Kidney tubule cell (primary cell): ENCODE measurements around the gene SCN1B.
"Not testable (repeated sequence)": the region's sequence is repeated elsewhere in the genome, so short reads cannot be mapped to it uniquely, and the experiment has no call there.

Source experiments
- DNase-seq: peaks from one replicate; pipeline ENCODE4 v3.0.0-alpha.2; 2018; ENCODE audit warnings: low spot score

Gene SCN1B

DNA sequence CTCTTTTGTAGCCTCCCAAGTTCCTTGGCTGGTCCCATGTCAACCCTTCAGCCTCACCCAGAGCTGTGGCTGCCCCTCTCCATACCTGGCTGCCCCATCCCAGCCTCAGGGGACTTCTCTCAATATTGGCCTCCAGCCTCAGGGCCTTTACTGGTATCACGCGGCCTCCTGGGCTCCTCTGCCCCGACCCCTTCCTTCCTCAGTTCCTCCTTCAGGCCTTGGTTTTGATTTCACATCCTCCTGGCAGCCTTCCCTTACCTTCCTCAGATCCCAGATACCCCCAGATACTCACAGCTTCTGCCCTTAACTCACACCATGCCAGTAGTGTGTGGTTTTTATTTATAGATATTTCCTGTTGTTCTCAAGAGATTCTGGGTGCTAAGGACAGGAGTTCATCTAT, 12.8 kb upstream of the SCN1B start:
- no peak for DNase-seq

DNA sequence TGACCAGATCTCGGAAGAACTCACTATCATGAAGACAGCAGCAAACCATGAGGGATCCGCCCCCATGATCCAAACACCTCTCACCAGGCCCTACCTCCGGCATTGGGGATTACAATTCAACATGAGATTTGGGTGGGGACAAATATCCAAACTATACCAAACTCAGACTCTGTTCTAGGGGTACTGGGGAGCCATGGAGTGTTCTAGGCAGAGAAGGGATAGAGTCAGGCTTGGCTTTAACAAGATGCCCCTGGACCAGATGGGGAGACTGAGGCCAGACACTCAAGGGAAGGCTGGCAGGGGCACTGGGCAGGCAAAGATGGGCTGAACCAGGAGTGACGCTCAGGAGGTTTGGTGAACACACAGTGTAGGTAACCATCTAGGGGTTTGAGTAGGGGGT, 11.9 kb upstream of the SCN1B start:
- no peak for DNase-seq

DNA sequence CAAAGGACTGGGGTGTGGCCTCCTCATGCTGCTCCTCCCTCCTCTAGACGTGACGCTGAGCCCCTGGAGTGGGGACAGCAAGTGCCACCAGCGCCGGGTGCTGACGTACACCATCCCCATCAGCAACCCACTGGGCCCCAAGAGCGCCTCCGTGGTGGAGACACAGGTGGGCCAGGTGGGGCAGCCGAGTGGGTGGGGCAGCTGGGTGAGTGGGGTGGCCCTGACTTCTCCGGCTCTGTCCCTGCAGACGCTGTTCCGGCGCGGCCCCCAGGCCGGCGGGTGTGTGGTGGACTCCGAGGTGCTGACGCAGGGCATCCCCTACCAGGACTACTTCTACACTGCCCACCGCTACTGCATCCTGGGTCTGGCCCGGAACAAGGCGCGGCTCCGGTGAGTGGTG, 11.1 kb upstream of the SCN1B start:
- no peak for DNase-seq

DNA sequence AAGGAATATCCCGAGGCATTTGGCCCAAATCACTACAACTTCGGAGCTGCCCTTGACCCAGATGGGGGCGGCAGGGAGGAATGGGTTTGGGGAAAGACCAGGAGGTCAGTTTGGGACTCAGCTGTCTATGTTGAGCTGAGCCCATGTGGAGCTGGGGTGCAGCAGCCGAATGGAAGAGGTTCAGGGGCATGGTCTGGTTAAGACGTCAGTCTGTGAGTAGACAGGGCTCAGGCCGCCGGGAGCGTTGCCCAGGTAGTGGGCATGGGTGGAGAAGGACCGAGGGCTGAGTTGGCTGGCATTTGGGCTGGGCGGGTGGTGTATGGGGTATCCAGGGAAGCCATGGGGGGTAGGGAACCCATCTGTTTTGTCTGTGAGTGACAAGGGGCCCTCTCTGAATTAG, 9.3 kb upstream of the SCN1B start:
- DNase-seq, result no peak

DNA sequence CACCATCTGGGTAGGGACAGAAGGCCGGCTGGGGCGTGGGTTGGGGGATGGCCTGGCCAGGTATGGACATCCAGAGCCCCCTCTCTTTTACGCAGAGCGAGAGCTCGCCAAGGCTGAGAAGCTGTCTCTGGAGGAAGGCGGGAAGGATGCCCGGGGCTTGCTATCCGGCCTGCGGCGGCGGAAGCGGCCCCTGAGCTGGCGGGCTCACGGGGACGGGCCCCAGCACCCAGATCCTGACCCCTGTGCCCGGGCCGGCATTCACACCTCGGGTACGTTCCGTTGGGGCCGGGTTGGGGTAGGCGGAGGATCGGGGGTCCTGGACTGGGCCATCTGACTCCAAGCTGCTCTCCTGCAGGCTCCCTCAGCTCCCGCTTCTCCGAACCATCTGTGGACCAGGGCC, 8.7 kb upstream of the SCN1B start:
- DNase-seq, result no peak

DNA sequence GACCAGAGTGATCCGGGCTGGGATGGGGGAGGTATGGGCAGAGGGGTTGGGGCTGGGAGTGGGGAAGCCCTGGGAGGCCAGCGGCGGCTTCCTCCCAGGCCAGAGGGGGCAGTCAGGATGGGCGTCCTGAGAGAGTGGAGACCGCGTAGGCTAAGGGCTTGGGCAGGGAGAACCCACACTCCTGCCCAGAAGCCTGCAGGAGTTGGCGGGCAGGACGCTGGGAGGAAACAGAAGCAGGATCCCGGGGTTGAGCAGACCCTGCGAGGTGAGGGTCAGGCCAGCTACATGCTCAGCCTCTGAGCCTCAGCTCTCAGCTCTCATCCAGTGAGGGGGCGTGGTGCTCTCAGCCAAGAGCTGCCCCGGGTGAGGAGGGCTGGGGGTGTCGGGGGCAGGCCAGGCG, 7.8 kb upstream of the SCN1B start:
- DNase-seq, result no peak

DNA sequence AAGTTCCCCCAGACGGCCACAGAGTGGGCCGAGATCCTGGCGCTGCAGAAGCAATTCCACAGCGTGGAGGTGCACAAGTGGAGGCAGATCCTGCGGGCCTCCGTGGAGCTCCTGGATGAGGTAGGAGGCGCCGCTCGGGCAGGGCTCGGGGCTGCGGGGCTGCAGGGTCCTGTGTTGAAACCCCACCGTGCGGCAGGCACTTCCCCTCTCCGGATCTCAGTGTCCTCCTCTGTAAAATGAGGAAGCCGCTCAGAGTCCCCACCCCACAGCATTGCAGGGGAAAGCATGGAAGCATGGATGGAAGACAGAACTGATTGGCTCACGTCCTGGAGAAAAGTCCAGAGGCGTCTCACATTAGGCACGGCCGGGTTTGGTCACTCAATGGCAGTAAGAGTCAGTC, 6.8 kb upstream of the SCN1B start:
- DNase-seq, result no peak

DNA sequence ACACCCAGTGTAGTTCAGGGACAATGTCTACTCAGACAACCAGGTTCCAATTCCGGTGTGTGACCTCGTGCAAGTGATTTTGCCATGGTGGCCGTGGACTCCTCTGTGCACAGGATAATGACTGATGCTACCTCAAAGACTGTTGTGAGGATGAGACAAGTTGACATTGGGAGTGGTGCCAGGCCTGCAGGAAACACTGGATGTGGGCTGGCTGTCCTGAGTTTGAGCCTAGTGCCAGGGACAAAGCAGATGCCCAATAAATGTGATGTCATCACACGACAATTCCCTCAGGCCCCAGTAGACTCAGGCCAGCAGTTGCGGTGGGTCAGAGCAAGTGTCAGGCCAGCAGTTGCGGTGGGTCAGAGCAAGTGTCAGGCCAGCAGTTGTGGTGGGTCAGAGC, 6.2 kb upstream of the SCN1B start:
- DNase-seq, result no peak

DNA sequence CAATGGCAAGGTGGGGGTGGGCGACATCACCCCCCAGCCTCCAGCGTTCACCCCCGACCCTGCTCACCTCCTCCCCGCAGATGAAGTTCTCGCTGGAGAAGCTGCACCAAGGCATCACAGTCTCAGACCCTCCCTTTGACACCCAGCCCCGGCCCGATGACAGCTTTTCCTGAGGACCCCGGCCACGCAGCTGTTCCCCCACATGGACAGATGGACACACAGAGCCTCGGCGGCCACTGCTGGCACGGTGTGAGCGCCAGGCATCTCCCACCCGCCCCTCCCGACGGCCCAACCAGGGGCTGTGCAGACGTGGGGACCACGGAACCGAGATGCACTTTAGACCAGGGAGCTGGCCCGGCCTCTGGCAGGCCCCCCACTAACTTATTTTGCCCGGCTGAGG, 4.3 kb upstream of the SCN1B start:
- DNase-seq, result no peak

DNA sequence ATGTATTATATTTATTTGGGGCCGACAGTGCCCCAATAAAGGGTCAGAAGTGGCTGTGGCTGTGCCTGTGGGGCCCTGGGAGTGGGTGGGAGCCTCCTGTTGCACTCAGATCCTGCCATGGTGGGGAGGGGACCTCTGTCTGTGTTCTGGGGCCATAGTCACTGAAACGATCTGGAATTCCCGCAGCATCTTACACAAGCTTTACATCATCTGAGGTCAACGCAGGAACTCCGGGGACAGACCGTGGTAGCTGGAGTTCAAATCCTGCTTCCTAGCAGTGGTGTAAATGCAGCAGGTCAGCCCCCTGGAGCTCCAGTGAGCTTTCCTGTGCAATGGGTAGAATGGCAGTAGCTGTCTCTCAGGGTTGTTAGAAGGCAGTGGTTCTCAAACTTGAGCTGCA, 3.9 kb upstream of the SCN1B start:
- DNase-seq, result no peak

DNA sequence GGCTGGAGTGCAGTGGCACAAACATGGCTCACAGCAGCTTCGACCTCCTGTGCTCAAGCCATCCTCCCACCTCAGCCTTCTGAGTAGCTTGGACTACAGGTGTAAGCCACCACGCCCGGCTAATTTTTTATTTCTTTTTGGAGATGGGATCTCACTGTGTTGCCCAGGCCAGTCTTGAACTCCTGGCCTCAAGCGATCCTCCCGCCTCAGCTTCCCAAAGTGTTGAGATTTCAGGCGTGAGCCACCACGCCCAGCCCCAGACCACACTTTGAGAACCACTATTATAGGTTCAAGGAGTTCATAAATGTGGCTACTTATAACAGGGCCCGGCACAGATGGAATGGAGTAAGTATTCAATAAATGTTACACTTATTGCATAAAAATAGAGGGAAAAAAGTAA, 3.3 kb upstream of the SCN1B start:
- no peak for DNase-seq

DNA sequence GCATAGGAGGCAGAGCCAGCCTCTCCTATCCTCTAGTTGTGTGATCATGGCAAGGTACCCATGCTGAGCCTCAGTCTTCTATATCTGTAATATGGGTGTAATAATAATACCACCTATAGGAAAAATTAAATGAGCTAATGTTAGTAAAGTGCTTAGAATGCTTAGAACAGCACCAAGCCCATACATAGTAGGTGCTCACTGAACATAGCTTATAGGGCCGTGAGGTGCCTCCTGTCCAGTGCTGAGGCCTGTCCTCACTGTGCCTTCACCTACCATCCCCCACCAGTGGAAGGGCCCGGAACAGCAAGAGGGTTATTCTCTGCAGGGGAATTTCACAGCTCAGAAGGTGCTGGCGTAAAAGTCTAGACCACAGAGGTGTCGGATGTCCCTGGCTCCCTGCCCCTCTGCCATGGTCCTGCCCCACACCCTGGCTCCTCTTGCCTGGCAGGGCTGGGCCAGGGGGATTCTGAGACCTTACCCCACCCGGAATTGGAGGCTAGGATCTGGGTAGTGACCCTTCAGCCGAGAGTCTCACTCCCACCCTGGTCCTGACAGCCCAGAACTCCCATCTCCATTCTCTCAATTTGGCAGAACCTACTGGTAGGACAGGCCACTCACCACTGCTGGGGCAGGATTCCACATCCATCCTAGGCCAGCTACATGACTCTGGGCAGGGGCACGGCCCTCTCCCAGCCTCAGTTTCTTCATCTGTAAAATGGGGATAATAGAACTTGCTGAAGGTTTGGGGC, 2.2 kb upstream of the SCN1B start:
- DNase-seq, result no peak

DNA sequence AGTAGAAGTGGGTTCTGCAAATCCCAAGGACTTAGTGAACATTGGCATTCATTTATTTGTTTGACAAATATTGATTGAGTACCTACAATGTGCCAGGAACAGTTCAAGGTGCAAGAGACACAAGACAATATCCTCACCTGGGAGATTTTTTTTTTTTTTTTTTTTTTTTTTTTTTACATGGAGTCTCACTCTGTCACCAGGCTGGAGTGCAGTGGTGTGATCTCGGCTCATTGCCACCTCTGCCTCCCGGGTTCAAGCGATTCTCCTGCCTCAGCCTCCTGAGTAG, 1.7 kb upstream of the SCN1B start:
- DNase-seq, result not testable (repeated sequence)

DNA sequence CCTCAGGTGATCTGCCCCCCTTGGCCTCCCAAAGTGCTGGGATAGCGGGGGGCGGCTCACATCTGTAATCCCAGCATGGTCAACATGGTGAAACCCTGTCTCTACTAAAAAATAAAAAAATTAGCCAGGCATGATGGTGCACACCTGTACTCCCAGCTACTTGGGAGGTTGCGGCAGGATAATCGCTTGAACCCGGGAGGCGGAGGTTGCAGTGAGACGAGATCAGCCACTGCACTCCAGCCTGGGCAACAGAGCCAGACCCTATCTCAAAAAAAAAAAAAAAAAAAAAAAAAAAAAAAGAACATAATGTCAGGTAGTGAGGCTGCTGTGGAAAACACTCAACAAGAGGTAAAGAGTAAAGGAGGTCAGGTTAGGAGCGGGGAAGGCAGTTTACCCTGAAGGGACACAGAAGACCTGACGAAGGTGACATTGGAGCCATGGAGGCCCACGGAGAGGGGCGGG, 964 bp upstream of the SCN1B start:
- not testable (repeated sequence) for DNase-seq

DNA sequence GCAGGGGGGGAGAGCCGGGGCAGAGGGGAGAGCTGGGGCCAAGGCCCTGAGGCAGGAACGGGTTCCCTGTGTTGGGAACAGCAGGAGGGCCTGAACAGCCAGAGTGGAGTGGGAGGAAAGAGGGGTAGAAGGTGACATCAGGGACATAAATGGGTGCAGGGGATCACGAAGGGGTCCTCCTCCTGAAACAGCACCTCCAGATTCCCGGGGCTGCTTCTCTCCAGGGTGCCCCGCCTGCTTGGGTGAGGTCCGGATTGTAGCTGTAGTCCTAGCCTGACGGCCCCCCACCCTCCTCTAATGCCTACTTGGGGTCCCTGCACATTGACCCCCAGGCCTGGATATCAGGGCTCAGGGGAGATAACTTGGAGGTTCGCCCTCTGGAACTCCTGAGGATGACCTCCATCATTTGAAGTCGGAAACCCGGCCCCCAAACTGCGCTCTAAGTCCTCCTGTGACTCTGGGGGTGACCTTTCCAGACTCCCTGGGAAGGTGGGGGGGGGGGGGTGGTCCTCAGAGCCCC, 473 bp upstream of the SCN1B start:
- no peak for DNase-seq

DNA sequence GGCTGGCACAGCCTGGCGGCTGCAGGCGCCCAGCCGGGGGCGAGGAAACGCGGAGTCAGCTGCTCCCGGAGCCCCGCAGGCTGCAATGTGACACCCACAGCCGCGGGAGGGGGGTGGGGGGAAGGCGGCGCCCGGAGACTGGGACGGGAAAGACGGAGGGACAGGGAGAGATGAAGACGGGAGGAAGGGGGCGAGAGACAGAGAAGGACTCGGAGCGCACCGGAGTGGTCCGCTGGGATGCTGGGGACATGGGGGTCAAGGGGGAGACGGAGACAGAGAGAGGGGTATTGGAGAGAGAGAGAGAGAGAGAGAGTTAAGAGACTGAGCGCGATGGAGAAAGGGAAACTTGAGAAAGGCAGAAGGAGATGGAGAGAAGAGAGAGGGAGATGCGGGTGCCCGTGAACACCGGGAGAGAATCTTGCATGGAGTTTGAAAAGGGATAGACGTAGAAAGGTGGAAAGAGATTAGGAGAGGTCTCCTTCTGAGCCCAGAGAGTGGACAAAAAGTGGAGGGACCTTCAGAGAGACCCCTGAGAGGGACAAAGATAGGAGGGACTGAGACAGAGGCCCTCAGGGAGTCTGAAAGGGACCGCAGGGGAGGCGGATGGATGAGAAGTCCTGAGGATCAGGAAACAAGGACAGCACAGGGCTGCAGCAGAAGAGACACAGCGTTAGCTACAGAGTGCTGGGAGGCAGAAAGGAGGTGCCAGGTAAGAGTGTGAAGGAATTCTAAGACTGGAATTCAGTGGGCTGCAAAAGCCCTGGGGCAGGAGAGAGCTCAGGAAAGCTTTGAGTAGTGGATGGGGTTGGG, 1.0 kb downstream of the SCN1B start:
- no peak for DNase-seq

DNA sequence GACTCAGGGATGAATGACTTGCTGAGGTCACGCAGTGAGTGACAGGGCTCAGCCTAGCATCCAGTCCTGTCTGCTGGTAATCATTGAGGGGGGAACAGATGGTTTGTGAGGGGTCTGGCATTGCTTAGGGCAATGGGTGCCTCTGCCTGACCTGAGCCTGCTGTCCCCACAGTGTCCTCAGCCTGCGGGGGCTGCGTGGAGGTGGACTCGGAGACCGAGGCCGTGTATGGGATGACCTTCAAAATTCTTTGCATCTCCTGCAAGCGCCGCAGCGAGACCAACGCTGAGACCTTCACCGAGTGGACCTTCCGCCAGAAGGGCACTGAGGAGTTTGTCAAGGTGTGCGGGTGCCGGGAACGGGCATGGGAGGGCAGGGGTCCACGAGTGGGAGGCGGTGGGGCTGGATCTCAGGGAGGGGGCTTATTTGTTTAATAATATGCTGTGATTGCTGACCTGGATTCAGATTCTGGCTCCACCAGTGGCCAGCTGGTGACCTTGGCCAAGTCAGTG, 2.1 kb downstream of the SCN1B start:
- DNase-seq, result no peak

DNA sequence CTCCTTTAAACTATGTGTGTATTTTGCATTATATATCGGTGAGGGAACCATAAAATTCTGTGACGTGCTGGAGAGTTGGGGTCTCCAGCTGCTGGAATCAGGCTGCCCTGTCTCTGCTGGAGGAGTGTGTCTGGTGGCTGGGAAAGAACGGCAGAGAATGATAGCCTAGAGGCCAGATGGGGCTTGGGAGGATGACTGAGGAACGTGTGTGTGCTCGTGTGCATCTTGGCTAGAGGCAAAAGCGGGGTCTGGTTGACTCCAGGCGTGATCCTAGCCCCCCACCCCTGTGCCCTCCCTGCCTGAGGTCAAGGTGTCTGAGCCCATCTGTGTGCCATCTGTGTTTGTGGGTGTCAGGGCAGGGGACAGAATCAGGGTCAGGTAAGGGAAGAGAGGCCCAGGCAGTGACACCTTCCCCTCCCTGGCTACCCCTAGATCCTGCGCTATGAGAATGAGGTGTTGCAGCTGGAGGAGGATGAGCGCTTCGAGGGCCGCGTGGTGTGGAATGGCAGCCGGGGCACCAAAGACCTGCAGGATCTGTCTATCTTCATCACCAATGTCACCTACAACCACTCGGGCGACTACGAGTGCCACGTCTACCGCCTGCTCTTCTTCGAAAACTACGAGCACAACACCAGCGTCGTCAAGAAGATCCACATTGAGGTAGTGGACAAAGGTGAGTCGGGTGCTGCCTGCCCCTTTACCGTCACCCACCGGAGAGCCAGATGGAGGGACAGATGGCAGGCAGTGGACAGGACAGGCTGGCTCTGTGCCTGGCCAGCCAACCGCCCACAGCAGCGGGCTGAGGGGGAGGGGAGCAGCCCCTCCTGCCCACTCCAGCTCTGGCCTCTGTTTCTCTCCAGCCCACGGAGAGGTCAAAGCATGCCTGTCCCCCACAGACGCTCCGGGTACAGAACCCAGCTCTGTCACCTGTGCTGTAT, 3.1 kb downstream of the SCN1B start:
- DNase-seq, result no peak

DNA sequence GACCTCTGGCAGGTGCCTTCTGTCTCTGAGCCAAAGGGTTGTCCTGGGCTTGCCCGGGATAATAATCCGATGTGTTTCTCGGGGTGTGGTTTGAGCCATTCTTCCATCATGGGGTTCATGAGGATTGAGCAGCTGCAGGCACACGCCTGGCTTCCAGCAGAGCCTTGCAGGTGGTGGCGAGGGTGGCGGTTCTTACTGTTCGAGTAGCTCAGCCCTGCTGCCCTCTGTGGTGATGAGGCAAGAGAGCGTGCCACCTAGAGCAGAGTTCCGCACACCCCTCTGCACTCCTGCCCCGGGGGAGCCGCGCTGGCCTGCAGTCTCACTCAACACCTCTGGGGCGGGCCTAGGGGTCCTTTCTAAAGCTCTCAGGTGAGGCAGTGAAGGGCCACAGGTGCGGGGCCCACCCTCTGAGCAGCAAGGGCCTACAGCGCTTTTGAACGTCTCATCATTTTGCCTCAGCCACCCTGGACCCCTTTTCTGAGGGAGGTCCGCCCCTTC, 3.8 kb downstream of the SCN1B start:
- no peak for DNase-seq

DNA sequence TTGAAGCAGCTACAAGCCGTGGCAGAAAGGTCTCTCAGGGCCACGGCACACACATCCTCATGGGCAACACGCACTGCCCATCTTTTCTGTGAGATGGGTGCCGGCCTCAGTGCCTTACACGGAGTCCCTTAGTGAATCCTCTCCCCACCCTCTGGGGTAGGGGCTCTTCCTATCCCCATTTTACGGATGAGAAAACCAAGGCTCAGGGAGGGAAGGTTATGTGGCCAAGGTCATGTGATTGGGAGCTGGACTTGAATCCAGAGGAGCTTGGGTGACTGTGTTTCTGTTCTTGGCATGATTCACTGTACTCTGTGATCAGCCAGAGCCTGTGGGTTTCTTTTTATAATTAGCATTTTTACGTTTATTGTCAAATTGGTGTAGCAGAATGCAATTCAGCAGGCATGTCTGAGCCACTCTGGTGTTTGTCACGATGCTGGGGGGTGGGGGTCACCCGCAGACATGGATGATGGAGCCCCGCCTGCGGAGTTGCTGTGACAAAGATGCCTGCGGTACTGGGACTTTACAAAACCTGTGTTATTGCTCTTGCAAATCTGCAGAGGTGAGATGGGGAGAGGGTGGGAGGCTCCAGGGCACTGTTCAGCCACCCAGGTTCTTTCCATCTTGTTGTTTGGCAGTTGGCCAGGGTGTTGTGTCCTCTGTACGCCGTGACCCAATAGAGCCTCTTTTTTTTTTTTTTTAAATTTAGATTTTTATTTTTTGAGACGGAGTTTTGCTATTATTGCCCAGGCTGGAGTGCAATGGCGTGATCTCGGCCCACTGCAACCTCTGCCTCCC, 4.5 kb downstream of the SCN1B start:
- DNase-seq, result no peak
